NCI-H2081 treated with DMSO at 0.1 percent for 48 hours (cell line): ENCODE measurements around the gene OAS2.
"Not testable (repeated sequence)": the region's sequence is repeated elsewhere in the genome, so short reads cannot be mapped to it uniquely, and the experiment has no call there.

Experiments used
- DNase-seq: peaks from one replicate; lab custom pipeline; 2025; lab: John Stamatoyannopoulos, UW

The OAS2 gene

DNA sequence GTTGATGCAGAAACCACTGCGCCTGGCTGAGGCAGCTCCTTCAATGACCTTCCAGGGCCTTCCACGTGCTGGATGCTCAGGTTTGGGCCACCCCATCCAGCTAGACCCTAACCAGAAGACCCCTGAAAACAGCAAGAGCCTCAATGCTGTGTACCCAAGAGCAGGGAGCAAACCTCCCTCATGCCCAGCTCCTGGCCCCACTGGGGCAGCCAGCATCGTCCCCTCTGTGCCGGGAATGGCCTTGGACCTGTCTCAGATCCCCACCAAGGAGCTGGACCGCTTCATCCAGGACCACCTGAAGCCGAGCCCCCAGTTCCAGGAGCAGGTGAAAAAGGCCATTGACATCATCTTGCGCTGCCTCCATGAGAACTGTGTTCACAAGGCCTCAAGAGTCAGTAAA lies 29.5 kb upstream of the OAS2 start:
- no peak for DNase-seq

DNA sequence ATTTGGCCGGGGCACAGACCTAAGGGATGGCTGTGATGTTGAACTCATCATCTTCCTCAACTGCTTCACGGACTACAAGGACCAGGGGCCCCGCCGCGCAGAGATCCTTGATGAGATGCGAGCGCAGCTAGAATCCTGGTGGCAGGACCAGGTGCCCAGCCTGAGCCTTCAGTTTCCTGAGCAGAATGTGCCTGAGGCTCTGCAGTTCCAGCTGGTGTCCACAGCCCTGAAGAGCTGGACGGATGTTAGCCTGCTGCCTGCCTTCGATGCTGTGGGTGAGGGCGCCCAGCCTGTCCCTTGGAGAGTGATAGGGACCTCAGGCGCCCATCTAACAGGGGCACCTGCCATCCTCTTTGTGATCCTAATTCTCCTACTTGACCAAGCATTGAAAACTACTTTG lies 27.6 kb upstream of the OAS2 start:
- DNase-seq: no peak

DNA sequence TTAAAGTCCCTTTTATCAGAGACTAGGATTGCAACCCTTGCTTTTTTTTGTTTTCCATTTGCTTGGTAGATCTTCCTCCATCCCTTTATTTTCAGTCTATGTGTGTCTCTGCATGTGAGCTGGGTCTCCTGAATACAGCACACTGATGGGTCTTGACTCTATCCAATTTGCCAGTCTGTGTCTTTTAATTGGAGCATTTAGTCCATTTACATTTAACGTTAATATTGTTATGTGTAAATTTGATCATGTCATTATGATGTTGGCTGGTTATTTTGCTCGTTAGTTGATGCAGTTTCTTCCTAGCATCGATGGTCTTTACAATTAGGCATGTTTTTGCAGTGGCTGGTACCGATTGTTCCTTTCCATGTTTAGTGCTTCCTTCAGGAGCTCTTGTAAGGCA lies 21.2 kb upstream of the OAS2 start:
- not testable (repeated sequence) for DNase-seq

GRCh38 chr12:112961074-112961473 lies 17.2 kb upstream of the OAS2 start:
- no peak for DNase-seq

- no peak for DNase-seq
Observed at GRCh38 chr12:112961536-112961935, 16.8 kb upstream of the OAS2 start.

- DNase-seq: no peak
Observed at GRCh38 chr12:112962561-112962960, 15.8 kb upstream of the OAS2 start.

DNA sequence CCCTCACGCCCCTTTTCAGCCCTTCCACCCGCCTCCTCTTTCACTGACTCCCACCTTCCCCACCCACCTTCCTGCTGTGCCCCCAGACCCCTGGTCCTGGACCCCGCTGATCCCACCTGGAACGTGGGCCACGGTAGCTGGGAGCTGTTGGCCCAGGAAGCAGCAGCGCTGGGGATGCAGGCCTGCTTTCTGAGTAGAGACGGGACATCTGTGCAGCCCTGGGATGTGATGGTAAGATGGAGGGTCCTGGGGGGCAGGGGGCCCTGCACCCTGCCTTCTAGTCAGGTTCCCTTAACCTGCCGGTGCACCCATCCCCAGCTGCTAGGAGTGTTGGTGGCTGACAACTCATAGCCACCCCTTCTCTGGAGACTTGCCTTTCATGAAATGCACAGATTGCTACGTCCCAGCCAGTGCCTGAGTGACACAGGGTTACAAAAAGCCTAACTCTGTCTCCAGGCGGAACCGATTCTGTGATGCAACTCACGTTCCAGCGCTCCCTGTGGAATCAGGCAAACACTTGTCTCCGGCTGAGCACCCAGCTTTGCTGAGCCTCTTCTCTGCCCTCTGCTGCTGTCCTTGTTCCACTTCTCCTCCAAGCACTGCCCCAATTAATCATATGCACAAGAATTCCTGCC lies 15.0 kb upstream of the OAS2 start:
- no peak for DNase-seq

- DNase-seq: no peak
Observed at GRCh38 chr12:112964067-112964670, 14.2 kb upstream of the OAS2 start.

DNA sequence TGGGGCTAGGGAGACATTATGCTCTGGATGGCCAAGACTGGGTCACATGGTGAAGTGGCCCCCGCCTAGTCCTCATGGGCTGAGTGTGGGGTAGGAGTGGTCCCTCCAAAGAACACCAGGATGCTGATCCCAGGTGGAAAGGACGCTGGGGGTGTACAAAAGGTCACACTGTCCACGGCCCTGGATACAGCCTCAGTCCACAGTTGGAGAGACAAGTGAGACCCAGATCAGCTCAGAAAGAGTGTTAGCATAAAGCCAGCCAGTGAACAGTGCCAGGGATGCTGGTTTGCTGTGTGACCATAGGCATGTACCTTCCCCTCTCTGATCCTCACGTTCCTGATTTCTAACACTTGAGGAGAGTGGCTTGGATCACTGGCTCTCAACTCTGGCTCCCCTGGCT lies 13.4 kb upstream of the OAS2 start:
- DNase-seq: no peak

DNA sequence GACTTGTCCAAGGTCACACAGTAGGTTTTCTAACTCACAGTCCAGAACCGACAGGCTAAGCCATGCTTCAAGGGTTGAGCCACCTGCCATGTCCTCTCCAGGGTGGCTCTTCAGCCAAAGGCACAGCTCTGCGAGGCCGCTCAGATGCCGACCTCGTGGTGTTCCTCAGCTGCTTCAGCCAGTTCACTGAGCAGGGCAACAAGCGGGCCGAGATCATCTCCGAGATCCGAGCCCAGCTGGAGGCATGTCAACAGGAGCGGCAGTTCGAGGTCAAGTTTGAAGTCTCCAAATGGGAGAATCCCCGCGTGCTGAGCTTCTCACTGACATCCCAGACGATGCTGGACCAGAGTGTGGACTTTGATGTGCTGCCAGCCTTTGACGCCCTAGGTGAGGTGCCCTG lies 12.7 kb upstream of the OAS2 start:
- DNase-seq: no peak

- no peak for DNase-seq
Observed at GRCh38 chr12:112967306-112967705, 11.0 kb upstream of the OAS2 start.

DNA sequence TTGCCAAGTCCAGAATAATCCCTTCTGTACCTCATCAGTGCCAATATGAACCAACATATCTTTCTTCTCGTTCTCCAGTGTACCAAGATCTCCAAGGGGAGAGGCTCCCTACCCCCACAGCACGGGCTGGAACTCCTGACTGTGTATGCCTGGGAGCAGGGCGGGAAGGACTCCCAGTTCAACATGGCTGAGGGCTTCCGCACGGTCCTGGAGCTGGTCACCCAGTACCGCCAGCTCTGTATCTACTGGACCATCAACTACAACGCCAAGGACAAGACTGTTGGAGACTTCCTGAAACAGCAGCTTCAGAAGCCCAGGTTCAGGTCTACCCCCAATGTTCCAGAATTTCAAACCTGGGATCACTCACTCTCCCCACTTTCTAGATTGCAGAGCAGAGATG lies 10.5 kb upstream of the OAS2 start:
- no peak for DNase-seq

- DNase-seq: no peak
Observed at GRCh38 chr12:112969547-112970306, 8.6 kb upstream of the OAS2 start.

DNA sequence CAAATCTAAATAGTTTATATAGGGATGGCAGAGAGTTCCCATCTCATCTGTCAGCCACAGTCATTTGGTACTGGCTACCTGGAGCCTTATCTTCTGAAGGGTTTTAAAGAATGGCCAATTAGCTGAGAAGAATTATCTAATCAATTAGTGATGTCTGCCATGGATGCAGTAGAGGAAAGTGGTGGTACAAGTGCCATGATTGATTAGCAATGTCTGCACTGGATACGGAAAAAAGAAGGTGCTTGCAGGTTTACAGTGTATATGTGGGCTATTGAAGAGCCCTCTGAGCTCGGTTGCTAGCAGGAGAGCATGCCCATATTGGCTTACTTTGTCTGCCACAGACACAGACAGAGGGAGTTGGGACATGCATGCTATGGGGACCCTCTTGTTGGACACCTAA lies 7.9 kb upstream of the OAS2 start:
- DNase-seq: no peak

GRCh38 chr12:112971248-112971647 lies 7.1 kb upstream of the OAS2 start:
- DNase-seq: no peak

DNA sequence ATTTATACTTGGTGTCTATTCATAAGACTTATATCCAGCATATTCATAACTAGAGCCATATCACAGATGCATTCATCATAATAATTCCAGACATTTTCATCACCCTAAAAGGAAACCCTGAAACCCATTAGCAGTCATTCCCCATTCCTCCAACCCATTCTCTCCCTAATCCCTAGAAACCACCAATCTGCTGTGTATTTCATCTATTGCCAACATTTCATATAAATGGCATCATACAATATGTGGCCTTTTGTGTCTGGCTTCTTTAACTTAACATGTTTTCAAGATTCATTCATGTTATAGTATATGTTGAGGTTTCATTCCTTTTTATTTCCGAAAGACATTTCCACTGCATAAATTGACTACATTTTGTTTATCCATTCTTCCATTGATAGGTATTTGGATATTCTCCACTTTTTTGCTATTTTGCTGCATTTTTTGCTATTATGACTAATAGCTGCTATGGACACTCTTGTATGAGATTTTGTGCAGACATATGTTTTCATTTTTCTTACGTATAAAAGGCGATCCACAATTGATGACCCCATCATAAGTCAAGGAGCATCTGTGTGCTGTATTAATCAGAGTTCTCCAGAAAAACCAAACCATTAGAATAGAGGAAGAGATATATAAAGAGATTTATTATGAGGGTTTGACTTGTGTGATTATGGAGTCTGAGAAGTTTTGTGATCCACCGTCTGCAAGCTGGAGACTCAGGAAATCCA lies 5.1 kb upstream of the OAS2 start:
- no peak for DNase-seq

DNA sequence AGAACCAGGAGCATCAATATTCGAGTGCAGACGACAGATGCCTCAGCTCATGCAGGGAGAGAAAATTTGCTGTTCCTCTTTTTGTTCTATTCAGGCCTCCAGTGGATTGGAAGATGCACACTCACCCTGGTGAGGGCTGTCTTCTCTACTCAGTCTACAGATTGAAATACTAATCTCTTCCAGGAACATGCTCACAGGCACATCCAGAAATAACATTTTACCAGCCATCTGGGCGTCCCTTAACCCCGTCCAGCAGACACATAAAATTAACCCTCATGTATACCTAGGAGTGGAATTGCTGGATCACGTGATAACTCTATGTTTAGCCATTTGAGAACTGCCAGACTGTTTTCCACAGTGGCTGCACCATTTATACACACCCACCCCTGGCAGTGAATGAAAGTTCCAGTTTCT lies 4.5 kb upstream of the OAS2 start:
- no peak for DNase-seq

- DNase-seq: no peak
Observed at GRCh38 chr12:112974904-112975303, 3.4 kb upstream of the OAS2 start.

- no peak for DNase-seq
Observed at GRCh38 chr12:112977139-112977538, 1.2 kb upstream of the OAS2 start.

- DNase-seq: no peak
Observed at GRCh38 chr12:112977641-112978040, 678 bp upstream of the OAS2 start.

DNA sequence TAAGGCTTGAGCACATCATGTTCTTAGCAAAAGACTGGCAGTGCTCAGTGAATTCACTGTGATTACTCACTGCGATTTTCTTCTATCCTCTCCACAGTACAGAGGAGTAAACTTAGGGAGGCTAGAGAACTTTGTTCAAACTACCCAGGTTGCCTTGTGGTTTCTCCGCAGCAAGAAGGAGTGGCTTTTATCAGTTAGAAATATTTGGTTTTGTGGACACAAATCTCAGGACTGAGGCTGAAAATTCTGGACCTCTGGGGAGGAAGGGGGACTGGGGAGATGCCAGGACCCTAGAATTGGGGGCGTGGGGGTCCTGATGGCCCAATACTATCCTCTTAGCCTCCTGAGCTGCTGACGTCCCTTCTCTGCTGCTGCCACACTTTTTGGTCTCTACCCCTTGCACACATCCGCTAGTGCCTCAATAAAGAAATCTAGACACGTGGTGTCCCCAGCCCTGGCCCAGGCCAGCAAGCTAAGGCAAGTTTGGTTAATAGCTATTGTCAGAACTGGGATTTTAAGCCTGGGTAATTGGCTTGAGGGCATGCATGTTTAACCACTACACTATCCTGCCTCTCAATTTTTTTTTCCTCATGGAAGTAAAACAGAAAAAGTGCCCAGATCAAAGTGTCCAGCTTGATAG lies 842 bp downstream of the OAS2 start:
- DNase-seq: no peak

DNA sequence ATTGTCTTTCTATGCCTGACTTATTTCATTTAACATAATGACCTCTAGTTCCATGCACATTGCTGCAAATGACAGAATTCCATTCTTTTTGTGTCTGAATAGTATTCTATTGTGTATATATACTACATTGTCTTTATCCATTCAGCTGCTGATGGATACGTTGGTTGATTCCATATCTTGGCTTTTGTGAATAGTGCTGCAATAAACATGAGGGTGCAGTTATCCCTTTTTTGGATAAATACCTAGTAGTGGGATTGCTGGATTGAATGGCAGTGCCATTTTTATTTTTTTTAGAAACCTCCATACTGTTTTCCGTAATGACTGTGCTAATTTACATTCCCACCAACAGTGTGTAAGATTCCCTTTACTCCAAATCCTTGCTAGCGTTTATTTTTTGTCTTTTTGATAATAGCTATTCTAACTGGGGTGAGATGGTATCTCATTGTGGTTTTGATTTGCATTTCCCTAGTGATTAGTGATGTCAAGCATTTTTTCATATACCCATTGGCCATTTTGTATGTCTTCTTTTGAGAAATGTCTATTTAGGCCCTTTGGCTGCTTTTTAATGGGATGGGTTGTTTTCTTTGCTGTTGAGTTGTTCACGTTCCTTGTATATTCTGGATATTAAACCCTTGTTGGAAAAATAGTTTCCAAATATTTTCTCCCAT lies 2.3 kb downstream of the OAS2 start:
- no peak for DNase-seq
